Esophagus (tissue), 2 donors: ENCODE measurements around the gene PNMA6E. TPM values are rescaled to one million over a fixed set of nuclear protein-coding genes. Genes with fewer than 3 reads are reported as not detected.

Experiments
- H3K27ac ChIP-seq, 2 donors: one replicate each; pipeline ENCODE4 v1.5.1; 2013; ENCODE audit warnings: low read depth in 2 of 2, mild to moderate bottlenecking in 2 of 2, inconsistent platforms in 1 of 2, low read length in 1 of 2, moderate library complexity in 1 of 2
- H3K27me3 ChIP-seq, 2 donors: one replicate each; pipeline ENCODE4 v1.6.1; 2013; ENCODE audit warnings: low read length in 2 of 2, control low read depth in 1 of 2, mild to moderate bottlenecking in 1 of 2; ENCODE audit not compliant: insufficient read depth in 2 of 2, control insufficient read depth in 1 of 2
- H3K36me3 ChIP-seq, 2 donors: one replicate each; pipeline ENCODE4 v1.6.1; 2013; ENCODE audit warnings: low read length in 1 of 2; ENCODE audit not compliant: control insufficient read depth in 2 of 2, insufficient read depth in 2 of 2
- H3K4me1 ChIP-seq, 2 donors: one replicate each; pipeline ENCODE4 v1.6.1; 2013; ENCODE audit warnings: low read length in 1 of 2; ENCODE audit not compliant: control insufficient read depth in 2 of 2, insufficient read depth in 2 of 2
- H3K4me3 ChIP-seq, 2 donors: one replicate each; pipeline ENCODE4 v1.5.1; 2013; ENCODE audit warnings: low read length in 2 of 2, mild to moderate bottlenecking in 2 of 2, low read depth in 1 of 2, moderate library complexity in 1 of 2
- H3K9me3 ChIP-seq, 2 donors: one replicate each; pipeline ENCODE4 v1.6.1; 2013; ENCODE audit warnings: mild to moderate bottlenecking in 2 of 2, low read depth in 1 of 2, low read length in 1 of 2, moderate library complexity in 1 of 2; ENCODE audit not compliant: control insufficient read depth in 2 of 2, insufficient read depth in 1 of 2
- WGBS, 2 donors: extraction: QIAGEN DNeasy Blood & Tissue Kit; methylation state at CpG; one replicate each; pipeline ENCODE4 v1.1.7; 2013; 5-methylcytosine and 5-hydroxymethylcytosine counted together
- polyA plus RNA-seq, 2 donors: library from polyadenylated mRNA; stranded (reverse); fragments of 200-250 nt; gene quantifications; one replicate each; pipeline ENCODE4 v1.2.3, GENCODE V29; 2013
- donor health status: healthy with polysubstance abuse.
- donor health status: Bipolar disorder and iron deficiency.

PNMA6E gene
- polyA plus RNA-seq: not detected

DNA sequence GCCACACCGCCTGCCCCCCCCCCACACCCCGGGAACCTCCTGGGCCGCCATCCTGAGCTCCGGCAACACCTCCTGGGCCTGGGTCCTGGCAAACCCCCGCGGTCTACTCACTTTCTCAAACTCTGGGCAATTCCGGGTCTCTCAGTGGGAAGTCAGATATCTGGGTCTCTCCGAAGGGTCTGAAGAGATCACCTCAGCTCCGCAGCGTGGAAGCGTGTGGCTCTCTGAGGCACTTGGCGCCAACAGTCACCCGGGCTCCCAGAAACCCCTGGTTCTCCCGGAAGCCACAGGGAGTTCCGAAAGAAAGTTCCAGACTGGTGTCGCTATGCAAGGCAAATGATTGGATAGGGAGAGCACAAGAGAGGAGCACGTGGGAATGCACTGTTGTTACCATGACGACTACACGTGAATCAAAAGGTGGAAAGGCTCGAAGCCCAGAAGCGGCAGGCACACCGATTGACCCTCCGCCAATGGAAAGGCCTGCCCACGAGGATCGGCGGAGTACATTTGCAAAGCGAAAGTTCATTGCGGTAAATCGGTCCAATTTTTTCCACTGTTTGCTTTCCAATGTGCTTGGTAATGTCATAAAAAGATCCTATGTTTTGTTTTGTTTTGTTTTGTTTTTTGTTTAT is at the start of gene PNMA6E:
TSS of gene PNMA6E (minus strand) at position 218 of the 632 bp plus-strand sequence. CDS start 2,501 bp downstream, outside the sequence.
- no peaks in the 10 kb centered on the region for H3K4me1 ChIP-seq
- WGBS, 2 donors: 91 to 92% methylated on average over 28 to 29 of the region's 29 CpGs
- peaks cover 0 to 3% of the 10 kb centered on the region in 2 donors for H3K27me3 ChIP-seq
- no peaks in the 10 kb centered on the region for H3K36me3 ChIP-seq
- no peak within 1 kb of the TSS for H3K27ac ChIP-seq
- H3K9me3 ChIP-seq: peaks cover 0 to 3% of the 10 kb centered on the region in 2 donors
- H3K4me3 ChIP-seq: no peak within 1 kb of the TSS

DNA sequence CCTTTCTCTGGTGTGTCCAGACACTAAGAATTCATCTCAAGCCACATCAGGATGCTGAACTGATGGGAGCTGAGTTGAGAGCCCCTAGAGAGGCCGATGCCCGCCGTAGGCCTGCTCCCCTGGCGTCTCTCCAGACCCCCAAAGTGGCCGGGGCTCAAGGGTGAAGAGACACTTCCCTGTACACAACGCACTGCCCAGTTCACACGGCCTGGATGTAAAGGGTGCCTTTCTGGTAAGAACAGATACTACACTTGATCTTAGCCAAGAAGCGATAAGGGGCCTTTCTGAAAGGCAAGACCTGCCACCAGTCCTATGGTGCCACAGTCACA is 49.8 kb upstream of the PNMA6E start:
- no peaks in the 10 kb centered on the region for H3K27me3 ChIP-seq
- H3K4me1 ChIP-seq: peaks cover 1 to 5% of the 10 kb centered on the region in 2 donors
- 87 to 94% methylated on average over 8 of the region's 8 CpGs for WGBS, 2 donors
- H3K4me3 ChIP-seq: no peak overlapping the region
- H3K9me3 ChIP-seq: no peaks in the 10 kb centered on the region
- H3K36me3 ChIP-seq: peaks cover 0 to 6% of the 10 kb centered on the region in 2 donors
- H3K27ac ChIP-seq: no peak overlapping the region

DNA sequence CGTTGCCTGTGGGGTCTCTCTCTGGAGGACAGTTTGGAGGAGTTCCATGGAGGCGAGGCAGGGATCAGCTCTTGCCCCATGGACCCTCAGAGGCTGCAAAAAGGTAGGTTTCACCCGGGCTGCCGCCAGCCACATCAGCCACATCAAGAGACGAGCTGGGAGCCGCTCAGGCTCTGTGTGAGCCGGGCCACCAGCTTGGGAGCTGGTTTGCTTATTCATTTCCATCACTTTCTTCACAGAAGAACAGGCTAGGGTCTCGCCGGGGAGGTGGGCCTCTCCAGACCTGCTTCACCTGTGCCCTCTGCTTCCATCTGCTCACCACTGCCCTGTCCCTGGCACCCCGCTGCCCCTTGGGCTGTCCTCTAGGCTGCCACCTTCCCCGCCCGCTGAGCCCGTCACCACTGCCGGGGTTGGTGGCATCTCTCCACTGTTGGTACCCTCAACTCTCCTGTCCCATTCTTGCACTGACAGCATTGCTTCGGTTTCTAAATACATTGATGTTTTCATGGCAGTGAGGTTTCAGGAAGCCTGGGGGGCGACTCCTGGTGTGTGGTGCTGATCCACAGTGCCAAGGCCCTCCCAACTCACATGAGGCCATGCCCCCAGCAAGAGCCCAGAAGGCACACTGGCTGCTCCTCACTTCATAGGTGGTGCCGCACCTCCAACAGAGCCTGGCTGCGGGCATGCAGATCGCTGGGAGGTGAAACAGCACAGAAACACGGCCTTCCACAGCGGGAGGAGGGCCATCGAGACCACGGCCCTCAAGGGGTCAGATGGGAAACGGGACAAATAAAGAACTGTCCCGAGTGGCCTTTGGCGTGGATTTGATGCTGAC is 49.2 kb upstream of the PNMA6E start:
- H3K36me3 ChIP-seq: peaks cover 0 to 6% of the 10 kb centered on the region in 2 donors
- H3K9me3 ChIP-seq: no peaks in the 10 kb centered on the region
- H3K4me1 ChIP-seq: peaks cover 0 to 5% of the 10 kb centered on the region in 2 donors
- H3K4me3 ChIP-seq: no peak overlapping the region
- 88 to 96% methylated on average over 26 of the region's 26 CpGs for WGBS, 2 donors
- no peaks in the 10 kb centered on the region for H3K27me3 ChIP-seq
- no peak overlapping the region for H3K27ac ChIP-seq

DNA sequence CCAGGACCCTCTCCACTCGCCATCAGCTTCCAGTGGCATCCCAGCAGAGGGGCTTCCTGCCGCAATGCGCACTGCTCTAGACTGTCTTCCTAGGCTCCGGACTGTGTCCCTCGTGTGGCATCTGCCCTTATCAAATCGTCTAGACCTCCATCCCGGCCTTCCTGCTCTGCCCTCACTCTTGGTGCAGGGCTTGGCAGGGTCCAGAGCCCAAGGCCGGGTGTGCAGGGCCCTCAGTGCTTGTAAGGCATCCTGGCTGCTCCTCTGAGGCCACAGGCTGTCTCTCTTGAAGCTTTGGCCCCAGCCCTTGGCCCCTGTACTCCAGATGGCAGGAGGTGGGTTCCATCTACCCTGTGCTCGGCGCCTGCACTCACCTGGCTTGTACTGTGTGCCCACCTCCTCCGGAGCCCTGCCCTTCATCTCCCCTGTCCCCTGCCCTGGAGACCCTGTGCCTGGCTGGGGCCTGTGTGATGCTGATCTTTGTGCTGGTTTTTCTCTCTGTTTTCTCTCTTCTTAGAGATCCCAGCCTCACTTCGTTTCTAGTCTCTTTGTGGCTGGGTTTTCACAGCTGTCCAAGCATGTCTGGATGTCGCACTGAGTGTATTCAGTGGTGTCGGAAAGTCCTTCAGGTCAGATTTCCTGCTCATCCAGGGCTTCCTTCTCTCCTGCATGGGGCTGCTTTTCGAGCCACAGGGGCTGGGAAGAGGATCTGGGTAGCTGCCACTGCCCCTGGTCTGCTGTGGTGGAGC is 48.4 kb upstream of the PNMA6E start:
- no peak overlapping the region for H3K4me3 ChIP-seq
- H3K27me3 ChIP-seq: no peaks in the 10 kb centered on the region
- WGBS, 2 donors: 89 to 93% methylated on average over 15 of the region's 15 CpGs
- no peak overlapping the region for H3K27ac ChIP-seq
- H3K4me1 ChIP-seq: peaks cover 0 to 5% of the 10 kb centered on the region in 2 donors
- H3K36me3 ChIP-seq: no peaks in the 10 kb centered on the region
- H3K9me3 ChIP-seq: no peaks in the 10 kb centered on the region

DNA sequence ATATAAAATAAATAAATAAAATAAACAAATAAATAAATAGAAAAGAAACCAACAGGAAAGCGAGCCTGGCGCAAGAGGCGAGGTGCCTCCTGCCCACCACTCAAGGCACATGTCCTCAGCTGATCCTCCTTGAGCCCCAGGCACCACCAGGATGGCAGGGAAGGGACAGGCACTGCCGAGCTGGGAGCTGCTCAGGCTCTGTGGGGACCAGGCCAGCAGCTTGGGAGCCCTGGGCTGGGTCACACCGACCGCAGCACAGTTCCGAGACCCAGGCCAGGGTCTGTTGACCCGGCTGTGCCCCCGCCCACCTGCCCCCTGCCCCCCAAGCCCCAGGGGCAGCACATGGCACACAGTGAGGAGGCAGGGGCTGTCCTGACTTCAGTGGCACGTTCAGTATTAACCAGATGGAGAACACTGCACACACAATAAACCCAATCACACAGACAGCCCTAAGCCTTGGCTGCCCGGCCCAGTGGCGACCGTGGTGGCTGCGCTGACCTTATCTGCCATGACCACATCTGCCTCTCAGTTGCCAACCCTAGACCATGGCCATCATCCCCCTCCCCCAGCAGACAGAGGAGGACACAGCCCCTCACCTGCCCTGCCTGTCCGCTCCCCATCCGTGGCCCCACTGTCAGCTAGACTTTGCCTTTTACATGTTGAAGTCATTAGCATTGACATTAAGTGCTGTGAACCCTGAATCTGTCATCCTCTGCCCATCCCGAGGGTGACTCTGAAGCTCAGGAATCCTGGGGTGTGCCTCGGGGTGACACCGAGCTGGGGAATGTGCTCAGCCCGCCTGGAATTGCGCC is 47.6 kb upstream of the PNMA6E start:
- 91 to 96% methylated on average over 21 of the region's 21 CpGs for WGBS, 2 donors
- Histone ChIP-seq H3K4me3 (no peak overlapping the region), H3K27ac (no peak overlapping the region), H3K36me3 (no peaks in the 10 kb centered on the region), H3K4me1 (peaks cover 0 to 5% of the 10 kb centered on the region in 2 donors), H3K9me3 (no peaks in the 10 kb centered on the region), H3K27me3 (no peaks in the 10 kb centered on the region)

DNA sequence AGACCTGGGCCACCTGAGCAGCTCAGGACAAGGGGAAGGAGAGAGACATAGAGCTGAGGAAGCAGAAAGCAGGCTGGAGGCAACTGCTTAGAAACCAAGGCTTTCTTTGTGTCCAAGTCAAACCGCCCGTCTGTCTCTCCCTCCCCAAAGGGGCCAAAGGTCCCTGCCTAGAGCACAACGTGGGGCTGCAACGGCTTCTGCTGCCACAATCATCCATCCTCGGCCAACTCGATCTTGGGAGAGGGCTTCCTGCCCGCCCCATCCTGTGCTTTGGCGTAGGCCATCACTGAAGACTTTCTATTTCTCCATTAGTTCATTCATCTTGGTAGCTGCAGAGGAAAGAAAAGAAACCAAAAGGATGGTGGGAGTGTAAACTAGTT is 46.4 kb upstream of the PNMA6E start:
- WGBS, 2 donors: 84 to 89% methylated on average over 8 of the region's 8 CpGs
- Histone ChIP-seq H3K4me1 (peaks cover 0 to 5% of the 10 kb centered on the region in 2 donors), H3K4me3 (no peak overlapping the region), H3K27ac (no peak overlapping the region), H3K27me3 (no peaks in the 10 kb centered on the region), H3K9me3 (no peaks in the 10 kb centered on the region), H3K36me3 (no peaks in the 10 kb centered on the region)

DNA sequence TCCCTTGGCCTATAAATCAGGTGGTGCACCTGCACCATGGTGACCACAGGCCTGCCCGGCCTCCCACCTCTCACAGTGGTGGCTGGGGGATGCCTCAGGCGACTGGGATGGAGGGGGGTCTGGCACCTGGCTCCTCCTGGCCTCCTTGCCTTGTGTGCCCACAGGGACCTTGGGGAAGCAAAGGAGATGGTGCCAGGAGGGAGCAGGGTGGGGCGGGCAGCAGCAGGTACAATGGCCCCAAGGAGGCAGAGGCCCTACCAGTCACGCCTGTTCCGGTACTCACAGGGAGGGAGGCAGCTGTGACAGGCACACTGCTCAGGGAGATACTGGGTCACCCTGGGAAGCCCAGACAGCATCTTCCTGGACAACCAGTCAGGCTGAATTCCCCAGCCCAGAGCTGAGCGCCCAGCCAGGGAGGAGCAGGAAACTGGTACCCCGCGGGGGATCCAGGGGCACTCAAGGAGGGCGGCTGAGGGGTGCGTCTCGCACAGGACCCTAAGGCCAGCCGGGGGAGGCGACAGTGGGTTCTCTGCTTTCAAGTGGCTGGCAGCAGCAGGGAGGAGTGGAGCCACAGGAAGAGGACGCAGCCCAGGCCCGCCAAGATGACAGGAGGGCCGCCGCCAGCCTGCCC is 45.9 kb upstream of the PNMA6E start:
- Histone ChIP-seq H3K4me1 (peaks cover 0 to 5% of the 10 kb centered on the region in 2 donors), H3K27ac (no peak overlapping the region), H3K4me3 (no peak overlapping the region), H3K36me3 (no peaks in the 10 kb centered on the region), H3K9me3 (no peaks in the 10 kb centered on the region), H3K27me3 (no peaks in the 10 kb centered on the region)
- WGBS, 2 donors: 90 to 91% methylated on average over 16 to 17 of the region's 17 CpGs

DNA sequence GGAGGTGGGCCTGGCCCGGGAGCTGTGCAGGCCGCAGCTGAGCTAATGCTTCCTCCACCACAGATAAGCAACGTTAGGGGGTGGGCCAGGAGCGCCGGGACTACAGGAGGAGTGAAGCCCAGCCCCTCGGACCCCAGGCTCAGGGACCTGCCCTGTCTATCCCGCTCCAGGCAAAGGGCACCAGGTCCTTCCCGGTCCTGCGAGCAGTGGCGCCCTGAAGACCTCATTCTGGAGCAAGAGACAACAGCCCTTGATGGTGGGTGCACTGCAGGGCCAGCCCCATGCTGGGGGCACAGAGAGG is 45.4 kb upstream of the PNMA6E start:
- Histone ChIP-seq H3K27ac (no peak overlapping the region), H3K27me3 (no peaks in the 10 kb centered on the region), H3K36me3 (no peaks in the 10 kb centered on the region), H3K4me3 (no peak overlapping the region), H3K4me1 (peaks cover 0 to 5% of the 10 kb centered on the region in 2 donors), H3K9me3 (no peaks in the 10 kb centered on the region)
- 85 to 87% methylated on average over 10 of the region's 10 CpGs for WGBS, 2 donors
